ENCODE data around the gene TMEM121B.
"Not testable (repeated sequence)": the region's sequence is repeated elsewhere in the genome, so short reads cannot be mapped to it uniquely, and the experiment has no call there.

The TMEM121B gene

DNA sequence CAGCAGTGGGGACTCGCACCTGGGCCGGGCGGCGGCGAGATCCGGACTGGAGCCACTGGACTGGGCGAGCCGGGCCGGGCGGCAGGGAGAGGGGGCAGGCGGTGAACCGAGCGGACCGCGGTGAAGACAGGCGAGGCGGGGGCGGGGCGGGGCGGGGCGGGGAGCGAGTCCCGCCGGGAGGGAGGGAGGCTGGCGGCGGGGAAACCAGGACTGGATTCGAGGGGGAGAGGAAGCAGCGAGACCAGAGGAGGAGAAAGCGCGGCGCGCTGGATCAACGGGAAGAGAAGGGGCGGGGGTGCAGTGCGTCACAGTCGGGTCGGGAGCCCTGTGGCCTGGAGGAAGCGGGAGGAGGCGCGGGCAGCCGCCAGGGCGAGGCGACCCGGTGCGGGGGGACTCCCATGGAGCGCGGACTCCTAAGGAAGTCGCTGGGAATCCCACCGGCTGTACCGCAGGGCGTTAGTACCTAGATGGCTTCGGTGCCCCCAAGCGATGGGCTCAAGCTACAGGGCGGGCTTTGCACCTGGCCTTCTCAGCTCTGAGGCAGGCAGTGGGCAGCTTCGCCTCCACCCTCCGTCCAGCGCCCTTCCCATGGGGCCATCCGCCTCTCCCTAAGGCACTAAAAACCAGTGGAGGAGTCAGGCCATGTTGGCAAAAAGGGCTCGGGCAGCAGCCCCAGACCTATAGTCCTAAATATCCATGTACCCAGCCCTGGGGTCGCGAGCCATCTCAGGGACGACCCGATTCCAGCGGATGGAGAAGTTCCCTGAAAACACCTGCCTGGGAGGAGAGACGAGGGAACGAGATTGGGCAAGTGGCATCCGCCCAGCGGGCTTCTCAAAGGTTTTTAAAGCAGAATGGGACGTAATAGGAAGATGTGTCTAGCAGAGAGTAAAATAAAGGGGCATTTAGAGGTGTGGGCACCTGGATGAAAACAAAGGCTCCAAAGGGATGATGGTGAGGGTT, at the start of gene TMEM121B:
Gene TMEM121B (minus strand): TSS at position 128 of the 963 bp plus-strand sequence. CDS start 233 bp downstream, outside the sequence.
- DNase-seq, result no peak

DNA sequence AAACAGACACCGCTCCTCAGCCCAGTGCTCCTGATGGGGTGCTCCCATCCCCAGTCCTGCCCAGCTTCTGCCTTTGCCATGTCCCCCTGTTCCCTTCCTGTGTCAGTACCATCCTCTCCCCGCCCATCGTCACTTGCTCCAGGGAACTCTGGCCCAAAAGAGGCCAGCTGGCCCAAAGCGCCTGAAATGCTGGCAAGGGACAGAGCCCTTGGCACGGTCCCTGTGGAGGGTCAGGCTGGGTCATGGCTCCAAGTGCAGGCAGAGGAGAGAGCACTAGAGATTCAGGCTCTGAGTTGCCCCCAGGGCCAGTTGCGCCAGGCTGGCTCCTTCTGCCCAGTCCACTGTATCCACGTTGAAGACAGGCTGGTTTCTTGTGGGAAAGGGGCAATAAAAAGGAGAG, 46.3 kb upstream of the TMEM121B start:
- DNase-seq, result no peak

DNA sequence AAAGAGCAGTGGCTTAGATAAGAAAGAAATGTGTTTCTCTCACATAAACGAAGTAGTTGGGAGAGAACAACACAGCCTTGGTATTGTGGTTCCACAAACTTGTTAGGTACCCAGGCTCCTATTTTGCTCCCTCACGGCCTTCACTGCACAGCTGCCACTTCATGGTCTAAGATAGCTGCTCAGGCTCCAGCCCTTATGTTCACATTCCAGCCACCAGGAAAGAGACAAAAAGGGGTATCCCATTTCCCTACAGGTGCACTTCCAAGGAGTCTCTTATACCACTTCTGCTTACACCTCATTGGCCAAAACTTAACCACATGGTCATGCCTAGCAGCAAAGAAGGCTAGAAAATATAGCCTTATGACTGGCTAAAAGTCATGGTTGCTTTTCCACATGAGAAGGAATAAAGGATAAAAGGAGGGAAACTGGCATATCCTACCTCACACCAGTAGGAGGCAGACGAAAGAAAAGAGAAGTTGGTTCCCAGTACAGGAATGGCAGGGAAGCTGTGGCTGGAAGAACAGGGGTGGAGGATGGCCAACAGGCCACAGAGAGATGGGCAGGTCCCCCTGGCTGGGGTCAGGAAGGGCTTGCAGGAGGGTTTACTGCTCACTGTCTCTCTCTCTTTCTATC, 43.3 kb upstream of the TMEM121B start:
- DNase-seq, result no peak

DNA sequence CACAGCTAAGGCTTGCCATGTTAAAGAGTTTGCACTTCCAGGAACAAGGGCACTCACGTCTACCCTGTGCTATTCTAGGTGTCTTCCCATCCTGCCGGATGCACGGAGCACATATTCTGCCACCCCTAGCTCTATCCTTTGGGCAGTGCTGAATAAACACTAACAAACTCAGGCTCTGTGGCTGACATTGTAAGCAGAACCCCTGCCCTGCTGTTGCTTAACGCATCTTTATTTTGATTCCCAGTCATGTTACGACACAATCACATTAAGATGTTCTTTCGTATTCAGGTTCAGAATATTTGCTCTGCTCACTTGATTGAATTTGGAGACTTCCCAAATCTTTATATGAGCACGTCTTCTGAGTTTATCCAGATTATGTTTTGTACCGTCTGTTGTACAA, 41.6 kb upstream of the TMEM121B start:
- DNase-seq, result no peak

DNA sequence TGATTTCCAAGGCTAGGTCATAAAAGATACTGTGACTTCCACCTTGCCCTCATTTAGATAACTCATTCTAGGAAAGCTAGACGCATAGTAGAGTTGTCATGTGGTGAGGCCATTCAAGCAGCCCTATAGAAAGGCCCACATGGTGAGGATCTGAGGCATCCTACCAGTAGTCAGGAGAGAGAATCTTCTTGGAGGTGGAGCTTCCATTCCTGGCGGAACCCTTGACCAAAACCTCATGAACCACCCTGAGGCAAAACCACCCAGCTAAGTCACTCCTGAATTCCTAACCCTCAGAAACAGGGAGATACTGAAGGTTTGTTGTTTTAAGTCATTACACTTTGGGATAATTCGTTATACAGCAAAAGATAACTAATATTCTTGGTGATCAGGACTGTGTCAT, 40.8 kb upstream of the TMEM121B start:
- no peak for DNase-seq

DNA sequence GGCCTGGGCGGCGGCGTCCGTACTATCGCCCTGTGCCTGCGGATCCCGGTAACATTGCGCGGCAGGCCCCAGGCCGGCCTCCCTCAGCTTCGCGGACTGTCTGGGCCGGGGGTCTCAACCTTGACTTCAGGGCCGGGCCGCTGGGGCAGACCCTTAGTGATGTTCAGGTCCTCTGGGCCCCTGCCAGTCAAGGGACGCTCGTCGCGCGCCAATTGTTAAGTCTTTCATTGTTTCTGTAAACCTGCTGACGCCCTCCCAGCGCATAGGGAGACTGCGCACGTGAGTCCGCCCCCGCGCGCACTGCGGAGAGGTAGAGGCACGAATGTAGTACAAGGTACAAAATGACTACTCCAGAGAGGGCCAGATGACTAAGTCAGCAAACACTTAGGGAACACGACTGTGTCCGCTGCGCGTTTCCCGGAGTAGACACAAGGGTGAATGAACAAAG, 38.4 kb upstream of the TMEM121B start:
- DNase-seq, result peak; percentile 80

DNA sequence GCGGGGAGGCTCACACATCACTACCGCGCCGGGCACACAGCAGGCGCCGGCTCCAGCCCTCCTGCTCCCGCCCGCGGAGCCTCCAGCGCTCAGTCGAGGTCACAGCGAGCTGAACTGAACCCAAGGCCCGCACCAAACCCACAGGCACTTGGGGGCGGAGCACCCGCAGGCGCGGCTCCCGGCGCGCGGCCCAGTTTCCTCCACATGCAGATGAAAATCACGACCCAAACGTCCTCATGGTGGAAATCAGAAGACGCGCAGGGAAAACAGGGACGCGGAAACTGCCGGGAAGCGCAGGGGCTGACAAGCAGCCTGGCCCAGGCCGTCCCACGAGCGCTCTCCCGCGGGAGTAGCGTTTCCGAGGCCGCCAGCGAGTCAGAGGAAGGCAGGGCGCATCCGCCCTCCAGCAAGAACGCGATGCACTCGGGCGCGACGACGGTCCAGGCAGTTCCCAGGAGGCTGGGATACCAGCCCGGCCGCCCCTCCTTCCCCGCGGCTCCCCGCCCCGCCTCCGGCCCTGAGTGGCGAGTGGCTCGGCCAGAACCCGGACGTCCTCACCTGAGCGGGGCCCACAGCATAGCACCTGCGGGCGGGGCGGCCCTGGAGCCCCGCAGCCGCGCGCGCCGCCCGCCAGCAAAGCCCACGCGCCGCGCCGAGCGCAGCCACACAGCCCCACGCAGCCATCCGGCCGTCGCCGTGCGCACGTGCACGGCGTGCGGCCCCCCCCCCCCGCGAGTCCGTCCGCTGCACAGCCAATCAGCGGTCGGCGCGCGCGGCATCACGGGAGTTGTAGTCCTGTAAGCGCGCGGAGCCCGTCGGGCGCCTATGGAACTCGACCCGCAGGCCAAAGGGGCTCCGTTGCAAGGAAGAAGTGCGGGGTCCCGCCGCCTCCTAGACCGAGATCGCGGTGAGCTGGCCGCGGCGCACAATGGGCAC, 37.7 kb upstream of the TMEM121B start, which contains the start of gene HDHD5:
Gene HDHD5 (minus strand): TSS at position 710 of the 936 bp plus-strand sequence. CDS start 26 bp downstream, at position 684.
- DNase-seq, result peak; percentile 91

DNA sequence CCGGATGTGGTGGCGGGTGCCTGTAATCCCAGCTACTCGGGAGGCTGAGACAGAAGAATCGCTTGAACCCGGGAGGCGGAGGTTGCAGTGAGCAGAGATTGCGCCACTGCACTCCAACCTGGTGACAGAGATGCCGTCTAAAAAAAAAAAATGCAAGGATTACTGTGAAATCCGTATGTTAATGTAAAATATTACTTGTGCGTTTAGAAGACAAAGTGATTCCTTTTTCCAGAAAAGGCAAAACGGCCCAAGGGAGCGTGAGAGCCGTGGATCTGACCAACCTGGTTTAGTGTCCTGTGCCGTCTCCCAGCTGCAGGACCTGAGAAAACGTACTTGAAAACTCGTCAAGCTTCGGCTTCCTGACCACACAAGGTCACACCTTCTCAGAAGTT, 37.0 kb upstream of the TMEM121B start:
- no peak for DNase-seq

DNA sequence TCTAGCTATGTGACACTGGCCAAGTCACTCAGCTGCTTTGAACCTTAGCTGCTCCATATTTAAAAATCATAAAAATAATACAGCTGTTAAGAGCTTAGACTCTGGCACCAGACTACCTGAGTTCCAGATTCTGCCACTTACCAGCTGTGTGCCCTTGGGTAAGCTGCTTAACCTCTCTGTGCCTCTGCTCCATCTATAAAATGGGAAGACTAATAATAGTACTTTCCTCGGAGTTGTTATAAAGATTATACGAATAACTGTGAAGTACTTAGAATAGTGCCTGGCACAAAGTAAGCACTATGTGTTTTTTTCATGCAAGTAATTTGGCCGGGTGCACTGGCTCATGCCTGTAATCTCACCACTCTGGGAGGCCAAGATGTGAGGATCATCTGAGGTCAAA, 36.6 kb upstream of the TMEM121B start:
- no peak for DNase-seq

DNA sequence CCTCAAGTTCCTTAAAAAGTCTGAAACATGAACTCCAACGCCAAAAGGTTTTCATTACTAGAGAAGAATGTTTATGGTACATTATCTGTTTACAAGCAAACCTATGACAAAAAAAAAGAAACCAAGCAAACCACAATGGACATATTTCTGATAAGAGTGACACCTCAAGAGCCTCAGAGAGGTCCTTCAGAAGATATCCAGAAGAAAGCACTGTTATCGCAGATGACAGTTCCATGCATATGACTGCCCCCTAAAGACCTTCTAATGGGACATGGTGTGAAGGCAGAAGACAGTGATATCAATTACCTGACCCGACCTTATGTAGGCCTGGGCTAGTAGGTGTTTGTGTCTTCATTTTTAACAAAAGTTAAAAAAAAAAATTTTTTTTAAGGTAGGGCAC, 34.8 kb upstream of the TMEM121B start:
- DNase-seq, result no peak

DNA sequence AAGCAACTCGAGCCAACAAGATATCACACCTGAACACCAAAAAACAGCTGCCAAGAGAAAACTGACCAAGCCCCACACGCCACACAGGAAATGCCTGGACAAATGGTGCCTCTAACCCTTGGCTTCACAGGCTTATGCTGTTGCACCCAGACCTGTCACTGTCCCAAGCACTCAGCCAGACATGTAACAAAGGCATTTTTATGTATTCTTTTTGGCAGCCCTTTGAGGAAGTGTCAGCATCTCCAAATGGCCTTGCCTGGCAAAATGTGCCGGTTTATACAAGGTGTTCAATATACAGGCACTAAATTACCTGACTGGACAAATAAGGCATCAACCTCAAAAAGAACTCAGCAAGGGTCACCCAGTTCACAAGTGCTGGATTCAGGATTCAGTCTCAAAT, 31.8 kb upstream of the TMEM121B start:
- no peak for DNase-seq

DNA sequence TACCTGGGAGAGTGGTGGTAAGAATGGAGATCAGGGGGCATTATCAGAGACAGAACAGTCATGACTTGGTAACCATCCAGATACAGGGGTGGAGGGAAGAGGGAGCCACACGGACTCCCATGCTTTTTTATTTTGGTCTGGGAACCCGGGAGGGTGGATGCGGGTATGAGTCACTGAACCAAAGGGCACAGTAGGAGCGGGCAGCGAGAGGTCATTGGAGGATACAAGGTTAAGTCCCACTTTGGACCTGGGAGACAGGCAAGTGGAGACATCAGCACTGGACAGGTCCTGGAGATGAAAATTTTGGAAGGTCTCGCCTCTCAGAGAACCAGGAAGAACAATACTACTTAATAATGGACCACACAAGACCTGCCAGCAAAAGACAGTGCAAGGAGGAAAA, 31.2 kb upstream of the TMEM121B start:
- DNase-seq, result no peak

DNA sequence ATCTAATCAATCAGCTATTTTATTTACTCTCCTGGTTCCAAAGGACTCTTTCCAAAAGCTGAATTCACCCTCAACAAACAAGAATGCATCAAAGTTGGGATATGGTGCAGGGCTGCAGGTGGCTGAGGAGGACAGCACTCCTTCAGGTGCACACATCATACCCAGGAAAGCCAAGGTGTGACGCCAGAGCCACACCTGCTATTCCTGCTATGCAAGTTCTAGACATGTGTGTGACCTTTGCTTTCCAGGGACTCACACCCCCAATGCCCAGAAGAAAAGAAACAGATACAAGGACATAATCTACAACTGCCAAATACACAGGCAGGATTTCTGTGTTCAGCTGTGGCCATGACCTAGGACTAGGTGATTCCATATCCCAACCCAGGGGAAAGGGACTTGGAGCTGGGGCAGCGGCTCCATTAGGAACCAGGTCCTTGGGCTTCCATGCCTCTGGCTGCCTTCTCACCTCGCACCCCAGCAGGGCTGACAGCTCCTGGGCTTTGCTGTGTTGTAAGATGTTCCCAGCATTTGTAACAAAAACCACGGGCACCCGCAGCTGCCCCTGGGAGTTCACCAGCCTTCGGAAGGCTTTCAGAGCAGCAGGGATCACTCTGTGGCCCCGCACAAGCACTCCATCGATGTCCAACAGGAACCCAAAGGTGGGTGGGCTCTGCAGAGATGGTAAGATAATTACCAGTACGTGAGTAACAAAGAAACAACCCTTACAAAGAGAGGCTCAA, 28.1 kb upstream of the TMEM121B start:
- no peak for DNase-seq

DNA sequence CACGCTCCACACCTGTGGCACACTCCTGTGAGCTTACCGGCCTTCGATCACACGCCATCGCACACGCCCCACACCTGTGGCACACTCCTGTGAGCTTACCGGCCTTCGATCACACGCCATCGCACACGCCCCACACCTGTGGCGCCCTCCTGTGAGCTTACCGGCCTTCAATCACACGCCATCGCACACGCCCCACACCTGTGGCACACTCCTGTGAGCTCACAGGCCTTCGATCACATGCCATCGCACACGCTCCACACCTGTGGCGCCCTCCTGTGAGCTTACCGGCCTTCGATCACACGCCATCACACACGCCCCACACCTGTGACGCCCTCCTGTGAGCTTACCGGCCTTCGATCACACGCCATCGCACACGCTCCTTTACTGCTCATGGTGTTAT, 26.3 kb upstream of the TMEM121B start:
- DNase-seq, result not testable (repeated sequence)

DNA sequence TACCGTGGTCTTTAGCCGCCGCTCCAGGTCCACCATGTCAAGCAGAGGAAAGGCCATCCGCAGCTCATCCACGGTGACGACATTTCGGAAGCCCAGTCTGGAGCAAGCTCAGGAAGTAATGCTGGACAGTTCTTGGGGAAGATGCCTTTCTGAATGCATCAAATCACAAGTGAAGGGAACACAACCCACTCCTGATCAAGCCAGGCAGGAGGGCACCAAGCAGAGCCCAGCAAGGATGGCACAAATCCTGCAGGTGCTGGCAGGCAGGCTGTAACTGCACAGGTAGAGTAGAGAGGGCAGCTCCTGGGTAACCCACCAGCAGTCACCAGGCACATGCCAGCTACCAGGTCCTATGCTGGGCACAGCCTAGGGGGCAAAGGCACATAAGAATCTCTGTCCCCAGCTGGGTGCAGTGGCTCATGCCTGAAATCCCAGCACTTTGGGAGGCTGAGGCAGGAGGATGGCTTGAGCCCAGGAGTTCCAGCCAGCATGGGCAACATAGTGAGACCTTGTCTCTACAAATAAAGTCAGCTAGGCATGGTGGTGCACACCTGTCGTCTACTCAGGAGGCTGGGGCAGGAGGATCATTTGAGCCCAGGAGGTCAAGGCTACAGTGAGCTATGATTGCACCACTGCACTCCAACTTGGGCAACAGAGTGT, 24.0 kb upstream of the TMEM121B start:
- DNase-seq, result no peak

DNA sequence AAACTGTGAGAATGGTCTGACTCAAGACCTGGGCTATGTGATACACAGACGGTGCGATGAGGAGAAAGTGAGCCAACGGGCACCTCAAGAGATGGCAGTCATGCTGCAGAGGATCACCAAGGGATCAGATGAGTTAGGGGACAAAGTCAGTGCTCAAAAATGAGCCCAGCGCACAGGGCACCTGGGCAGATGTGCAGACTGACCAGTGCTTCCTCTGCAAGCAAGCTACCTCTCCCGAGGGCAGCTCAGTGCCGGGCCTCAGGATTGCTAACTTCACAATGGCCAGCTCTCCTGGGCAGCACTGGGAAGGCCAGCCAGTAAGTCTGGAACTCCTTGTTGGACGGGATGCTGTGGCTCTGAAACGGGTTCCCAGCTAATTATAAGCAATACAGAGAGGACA, 22.7 kb upstream of the TMEM121B start:
- DNase-seq, result no peak

DNA sequence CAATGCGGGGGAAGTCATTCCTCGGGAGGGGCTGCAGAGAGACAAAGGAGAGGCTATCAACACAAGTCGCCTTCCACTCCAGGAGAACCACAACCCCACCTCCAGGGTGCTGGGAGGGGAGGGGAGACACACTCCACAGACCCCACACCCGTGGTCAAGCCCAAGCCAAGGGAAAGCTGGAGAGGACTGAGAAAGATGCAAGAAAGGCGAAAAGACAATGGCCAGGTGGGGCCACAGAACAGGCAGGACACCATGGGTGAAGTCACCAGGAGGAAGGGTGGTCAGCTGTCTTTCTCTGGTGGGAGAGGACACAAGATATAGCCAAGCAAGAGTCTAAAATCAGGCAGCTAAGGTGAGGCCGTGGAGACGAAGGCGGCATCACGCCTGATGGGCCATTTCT, 21.9 kb upstream of the TMEM121B start:
- DNase-seq, result no peak

DNA sequence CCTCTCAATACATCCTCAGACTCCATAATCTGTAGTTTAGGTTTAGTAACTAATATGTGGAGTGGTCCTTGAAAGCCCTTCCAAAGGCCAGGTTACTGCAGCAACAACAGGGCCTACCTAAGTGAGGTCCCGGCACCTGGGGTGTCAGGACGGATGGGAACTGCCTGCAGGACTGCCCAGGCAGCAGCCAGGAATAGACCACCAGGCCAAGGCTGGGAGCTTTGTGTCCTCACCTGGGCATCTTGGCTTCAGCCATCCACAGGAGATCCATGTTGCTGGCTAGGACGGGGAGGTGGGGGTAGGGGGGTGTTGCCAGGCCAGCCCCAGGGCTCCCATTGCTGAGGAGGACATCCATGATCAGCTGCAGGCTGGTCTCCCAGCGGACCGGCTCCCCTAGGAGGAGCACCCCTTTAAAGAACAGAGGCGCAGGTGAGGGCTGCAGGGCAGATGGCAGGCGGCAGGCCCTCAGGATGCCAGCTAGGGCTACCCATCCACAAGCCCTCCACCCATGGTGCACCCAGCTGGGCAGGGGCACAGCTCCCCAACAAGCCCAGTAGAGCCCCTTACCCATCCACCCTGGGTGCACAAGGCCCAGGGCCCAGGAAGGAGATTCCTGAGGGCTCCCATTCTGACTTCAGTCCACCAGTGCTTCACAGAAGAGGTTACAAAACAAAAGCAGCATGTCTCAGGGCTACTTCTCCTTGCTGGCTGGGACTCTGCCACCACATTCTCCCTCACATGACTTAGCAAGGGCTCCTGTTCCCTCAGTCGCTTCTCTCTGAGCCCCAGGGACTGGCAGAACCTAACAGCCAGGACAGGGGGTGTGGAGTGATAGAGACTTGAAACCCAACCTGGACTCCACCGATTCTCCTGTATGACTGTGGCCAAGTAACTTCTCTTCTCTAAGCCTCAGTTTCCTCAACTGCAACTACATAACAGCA, 19.9 kb upstream of the TMEM121B start:
- no peak for DNase-seq

DNA sequence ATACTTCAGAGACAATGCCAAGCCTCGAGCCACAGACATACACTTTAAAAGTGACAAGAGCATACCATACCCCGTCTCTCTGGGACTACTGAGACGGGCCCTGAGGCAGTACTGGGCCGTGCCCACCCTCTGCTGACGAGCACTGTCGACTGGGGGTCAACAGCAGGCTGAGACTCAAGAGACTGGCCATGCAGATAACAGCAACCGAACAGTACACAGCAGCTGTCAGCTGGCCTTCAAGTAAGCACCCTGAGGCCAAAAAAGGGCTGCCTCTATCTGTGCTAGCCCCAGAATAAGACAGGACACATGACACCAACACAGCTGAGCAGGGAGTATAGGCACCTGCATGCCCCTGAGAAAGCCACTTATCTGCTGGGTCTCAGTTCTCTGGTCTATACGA, 18.9 kb upstream of the TMEM121B start:
- no peak for DNase-seq

DNA sequence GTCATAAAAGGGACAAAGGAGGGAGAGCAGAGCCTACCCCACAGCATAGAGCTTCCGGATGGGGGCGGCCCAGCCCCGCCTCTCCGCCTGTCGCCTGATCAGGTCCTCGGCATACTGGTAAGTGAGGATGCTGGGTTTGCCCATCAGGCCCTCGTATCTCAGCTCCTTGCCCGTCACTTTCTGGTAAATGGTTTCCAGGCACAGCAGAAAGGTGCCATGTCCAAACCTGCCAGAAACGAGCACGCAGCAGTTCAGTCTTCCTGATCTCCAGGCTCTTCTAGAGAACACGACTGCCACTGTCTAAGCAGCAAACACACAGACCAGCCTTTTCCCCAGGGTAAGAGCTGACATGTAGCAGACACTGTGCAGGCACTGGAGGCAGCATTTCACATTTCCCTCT, 17.4 kb upstream of the TMEM121B start:
- no peak for DNase-seq

Data from stimulated activated CD8-positive, alpha-beta memory T cell treated with anti-CD3 and anti-CD28 coated beads, Interleukin-4, amount 100 ng/mL, for 48 hours (primary cell).